ENCODE measurements around the gene PARVA. TPM values are rescaled to one million over a fixed set of nuclear protein-coding genes. Genes with fewer than 3 reads are reported as not detected.

PARVA gene
- total and polyA plus RNA-seq, 2 of the 4 experiments (the other 2 are of a cell fraction) = 65.2 to 80.2 TPM

- WGBS, 2 experiments (ENCODE audit: extremely low coverage in 2 of 2, insufficient read length in 1 of 2) = 83% methylated on average over 1 of the region's 5 CpGs; no CpG with 5 or more reads in 1 of the 2 experiments
- H2BK5ac ChIP-seq (ENCODE audit: low read depth, low read length, poor library complexity, severe bottlenecking) = peak overlapping the region; percentile 8
- H2BK20ac ChIP-seq (ENCODE audit: low read depth, low read length) = peak overlapping the region; percentile 48; the same call in 1 of the 2 replicates
- no peaks in the 10 kb centered on the region for H3K9me3 ChIP-seq (ENCODE audit: control insufficient read depth, insufficient read depth, low read length)
- H2AK9ac ChIP-seq (replicated peaks; ENCODE audit: low read depth, low read length, poor library complexity) = no peak overlapping the region
- ChIA-PET POLR2A (ENCODE audit: unreplicated experiment) (no interaction called here), CTCF (no interaction called here)
- dilution Hi-C loops (cut with HindIII; ENCODE audit: low sequenced_read_pairs, unreplicated experiment) (no loop called here), intact Hi-C loops (cut with micrococcal nuclease) (no loop called here), in situ Hi-C loops (cut with MboI; ENCODE audit: low sequenced_read_pairs) (loop anchor here (10.0 kb wide), 1 partner anchor 374 kb away; no protein-coding TSS in a partner anchor)
- H3K9ac ChIP-seq (ENCODE audit: low read depth, low read length) = peak overlapping the region; percentile 16; the same call in 1 of the 2 replicates
- 0 out of 3 replicates have a peak overlapping the region, but pooled peaks have one; percentile 2 for H2BK15ac ChIP-seq (ENCODE audit: low read depth, low read length)
- H3K23ac ChIP-seq (ENCODE audit: low read depth, low read length) = peak overlapping the region; percentile 50; the same call in 1 of the 2 replicates
- peaks cover 7% of the 10 kb centered on the region; the same call in 1 of the 2 replicates for H4K20me1 ChIP-seq (ENCODE audit: insufficient read depth, low read length)
- peaks cover 25% of the 10 kb centered on the region for H3K4me1 ChIP-seq (ENCODE audit: control insufficient read depth, insufficient read depth, low read length)
- peak overlapping the region; percentile 87; the same call in 1 of the 2 replicates for H2BK120ac ChIP-seq (ENCODE audit: low read depth, low read length)
- no peak overlapping the region for H3K4me3 ChIP-seq (ENCODE audit: insufficient read depth, low read depth, low read length)
- no peak overlapping the region for H3K56ac ChIP-seq (ENCODE audit: extremely low read depth, insufficient read depth, low read length)
- H4K8ac ChIP-seq (ENCODE audit: low read depth in 2 of 2, low read length in 2 of 2) = peak overlapping the region; percentile 43 to 68; a peak in 3 of 4 replicates
- H4K5ac ChIP-seq (ENCODE audit: low read depth, low read length) = peak overlapping the region; percentile 80
- H4K91ac ChIP-seq (ENCODE audit: insufficient read depth, low read depth, low read length) = peak overlapping the region; percentile 36; the same call in 1 of the 2 replicates
- H3K18ac ChIP-seq (ENCODE audit: low read depth, low read length) = peak overlapping the region; percentile 92
- no TSS peak for BruUV-seq (replicated peaks)
- peaks cover 39% of the 10 kb centered on the region for H3K9me1 ChIP-seq (ENCODE audit: insufficient read depth, low read length)
- peak overlapping the region; percentile 55; the same call in 1 of the 2 replicates for H3K14ac ChIP-seq (replicated peaks; ENCODE audit: low read depth, low read length)
- H3K27me3 ChIP-seq (ENCODE audit: control insufficient read depth, insufficient read depth, low read length) = no peaks in the 10 kb centered on the region
- H3K36me3 ChIP-seq (ENCODE audit: control insufficient read depth, insufficient read depth, low read length) = peaks cover 22% of the 10 kb centered on the region
- H3K4me2 ChIP-seq (ENCODE audit: low read depth, low read length) = 0 out of 2 replicates have a peak overlapping the region, but pooled peaks have one; percentile 4
- 0 out of 2 replicates have a peak overlapping the region, but pooled peaks have one; percentile 45 for H2AK5ac ChIP-seq (ENCODE audit: low read depth, low read length)
- H2AFZ ChIP-seq (replicated peaks; ENCODE audit: low read length, poor library complexity) = no peak overlapping the region
- TF ChIP-seq RFX5 (IDR thresholded peaks at IDR 0.05; ENCODE audit: low read depth, low read length) (no peak), FOS (IDR thresholded peaks at IDR 0.05; ENCODE audit: low read depth, low read length) (no peak), POLR2A (IDR thresholded peaks at IDR 0.05; ENCODE audit: low read depth, low read length) (no peak), CEBPB (IDR thresholded peaks at IDR 0.05; ENCODE audit: low read depth, low read length) (no peak), MXI1 (IDR thresholded peaks at IDR 0.05; ENCODE audit: borderline replicate concordance, low read depth, low read length) (no peak), RCOR1 (IDR thresholded peaks at IDR 0.05; ENCODE audit: insufficient replicate concordance, low read length) (no peak), MAZ (IDR thresholded peaks at IDR 0.05; ENCODE audit: borderline replicate concordance, low read depth, low read length) (no peak), RAD21 (IDR thresholded peaks at IDR 0.05; ENCODE audit: low read length) (no peak)
- H3K27ac ChIP-seq (ENCODE audit: insufficient read depth, low read length) = peak overlapping the region; percentile 80; the same call in 1 of the 2 replicates
- peak overlapping the region; percentile 57; the same call in 1 of the 2 replicates for H3K4ac ChIP-seq (ENCODE audit: low read depth, low read length)
- peaks cover 8 to 50% of the 10 kb centered on the region in 2 experiments; a peak in 3 of 4 replicates for H3K79me1 ChIP-seq (ENCODE audit: low read depth in 1 of 2, low read length in 2 of 2)
- DNase-seq (no peak), ATAC-seq (ENCODE audit: low read depth) (no peak)
These were observed 153.6 kb downstream of the PARVA start for GRCh38 chr11:12531020-12531419.
